Smooth muscle cell (in vitro differentiated cells): ENCODE measurements around the gene FLACC1. TPM values are rescaled to one million over a fixed set of nuclear protein-coding genes. Genes with fewer than 3 reads are reported as not detected.
"Not testable (repeated sequence)": the region's sequence is repeated elsewhere in the genome, so short reads cannot be mapped to it uniquely, and the experiment has no call there.

ENCODE experiments used
- DNase-seq: peaks from one replicate; lab custom pipeline; 2025; ENCODE audit not compliant: unreplicated experiment; lab: John Stamatoyannopoulos, UW
- H2AFZ ChIP-seq: fragments of 200-600 bp; sonication (generic); 2 replicates; pipeline ENCODE4 v1.6.0; 2016; ENCODE audit warnings: antibody characterized with exemption, low read depth, mild to moderate bottlenecking
- H3F3A ChIP-seq: fragments of 200-600 bp; sonication (generic); 2 replicates; pipeline ENCODE4 v1.6.0; 2017; ENCODE audit warnings: antibody characterized with exemption, low read depth
- H3K27ac ChIP-seq: fragments of 200-600 bp; sonication (generic); 2 replicates; pipeline ENCODE4 v1.5.1; 2016; ENCODE audit warnings: low read depth, mild to moderate bottlenecking
- H3K27me3 ChIP-seq: fragments of 200-600 bp; sonication (generic); 2 replicates; pipeline ENCODE4 v1.6.1; 2016; ENCODE audit warnings: low read depth, mild to moderate bottlenecking
- H3K36me3 ChIP-seq: fragments of 200-600 bp; sonication (generic); 2 replicates; pipeline ENCODE4 v1.5.1; 2016; ENCODE audit warnings: low read depth
- H3K4me1 ChIP-seq: fragments of 200-600 bp; sonication (generic); 2 replicates; pipeline ENCODE4 v1.5.1; 2016; ENCODE audit warnings: low read depth
- H3K4me2 ChIP-seq: fragments of 200-600 bp; sonication (generic); 2 replicates; pipeline ENCODE4 v1.6.0; 2016; ENCODE audit warnings: mild to moderate bottlenecking
- H3K4me3 ChIP-seq: fragments of 200-600 bp; sonication (generic); 2 replicates; pipeline ENCODE4 v1.5.1; 2016; ENCODE audit warnings: mild to moderate bottlenecking
- H3K79me2 ChIP-seq: fragments of 200-600 bp; sonication (generic); 2 replicates; pipeline ENCODE4 v1.6.0; 2016; ENCODE audit warnings: low read depth, mild to moderate bottlenecking
- H3K9ac ChIP-seq: fragments of 200-600 bp; sonication (generic); 2 replicates; pipeline ENCODE4 v1.6.0; 2016; ENCODE audit warnings: low read depth
- H3K9me3 ChIP-seq: fragments of 200-600 bp; sonication (generic); replicated peaks from 2 replicates; pipeline ENCODE4 v1.5.1; 2016; ENCODE audit warnings: low read depth
- H4K20me1 ChIP-seq: fragments of 200-600 bp; sonication (generic); 2 replicates; pipeline ENCODE4 v1.6.0; 2016; ENCODE audit warnings: low read depth
- WGBS: methylation state at CpG from one replicate; pipeline ENCODE4 v1.1.7; 2016; ENCODE audit warnings: low lambda C conversion rate; 5-methylcytosine and 5-hydroxymethylcytosine counted together
- polyA plus RNA-seq: library from polyadenylated mRNA; unstranded; fragments of >200 nt; fragmentation: Nextera tagmentation; extraction: Ambion mirVana; gene quantifications from 2 replicates; pipeline ENCODE4 v1.2.1, GENCODE V29; 2016
- total RNA-seq: library from RNA; depleted of rRNA; stranded (reverse); fragments of >200 nt; gene quantifications from 2 replicates; pipeline ENCODE4 v1.2.3, GENCODE V29; 2014
- TF ChIP-seq, protein P1 (sequence below): fragments of 200-600 bp; sonication (generic); IDR thresholded peaks from 2 replicates; pipeline ENCODE4 v1.5.1; 2017; ENCODE audit warnings: borderline replicate concordance, mild to moderate bottlenecking, antibody characterized with exemption; ENCODE audit not compliant: insufficient read depth, poor library complexity, severe bottlenecking

The FLACC1 gene
- total and polyA plus RNA-seq, 2 experiments from 2014 or later, result 0.76 TPM; not detected in 1

- Histone ChIP-seq H3K4me2 (no peak overlapping the region), H4K20me1 (no peaks in the 10 kb centered on the region), H3K4me1 (no peaks in the 10 kb centered on the region), H3K4me3 (no peak overlapping the region), H3K27ac (peak overlapping the region; percentile 81), H3K9ac (no peak overlapping the region), H3F3A (no peaks in the 10 kb centered on the region), H3K79me2 (no peaks in the 10 kb centered on the region), H3K36me3 (peaks cover 14% of the 10 kb centered on the region), H3K27me3 (no peaks in the 10 kb centered on the region), H2AFZ (no peak overlapping the region), H3K9me3 (no peaks in the 10 kb centered on the region)
- 98% methylated on average over 3 of the region's 3 CpGs for WGBS
- TF ChIP-seq, protein P1, sequence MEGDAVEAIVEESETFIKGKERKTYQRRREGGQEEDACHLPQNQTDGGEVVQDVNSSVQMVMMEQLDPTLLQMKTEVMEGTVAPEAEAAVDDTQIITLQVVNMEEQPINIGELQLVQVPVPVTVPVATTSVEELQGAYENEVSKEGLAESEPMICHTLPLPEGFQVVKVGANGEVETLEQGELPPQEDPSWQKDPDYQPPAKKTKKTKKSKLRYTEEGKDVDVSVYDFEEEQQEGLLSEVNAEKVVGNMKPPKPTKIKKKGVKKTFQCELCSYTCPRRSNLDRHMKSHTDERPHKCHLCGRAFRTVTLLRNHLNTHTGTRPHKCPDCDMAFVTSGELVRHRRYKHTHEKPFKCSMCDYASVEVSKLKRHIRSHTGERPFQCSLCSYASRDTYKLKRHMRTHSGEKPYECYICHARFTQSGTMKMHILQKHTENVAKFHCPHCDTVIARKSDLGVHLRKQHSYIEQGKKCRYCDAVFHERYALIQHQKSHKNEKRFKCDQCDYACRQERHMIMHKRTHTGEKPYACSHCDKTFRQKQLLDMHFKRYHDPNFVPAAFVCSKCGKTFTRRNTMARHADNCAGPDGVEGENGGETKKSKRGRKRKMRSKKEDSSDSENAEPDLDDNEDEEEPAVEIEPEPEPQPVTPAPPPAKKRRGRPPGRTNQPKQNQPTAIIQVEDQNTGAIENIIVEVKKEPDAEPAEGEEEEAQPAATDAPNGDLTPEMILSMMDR, result no peak
- DNase-seq, result no peak
These were observed 20.1 kb upstream of the FLACC1 start for GRCh38 chr2:201377218-201377617.

DNA sequence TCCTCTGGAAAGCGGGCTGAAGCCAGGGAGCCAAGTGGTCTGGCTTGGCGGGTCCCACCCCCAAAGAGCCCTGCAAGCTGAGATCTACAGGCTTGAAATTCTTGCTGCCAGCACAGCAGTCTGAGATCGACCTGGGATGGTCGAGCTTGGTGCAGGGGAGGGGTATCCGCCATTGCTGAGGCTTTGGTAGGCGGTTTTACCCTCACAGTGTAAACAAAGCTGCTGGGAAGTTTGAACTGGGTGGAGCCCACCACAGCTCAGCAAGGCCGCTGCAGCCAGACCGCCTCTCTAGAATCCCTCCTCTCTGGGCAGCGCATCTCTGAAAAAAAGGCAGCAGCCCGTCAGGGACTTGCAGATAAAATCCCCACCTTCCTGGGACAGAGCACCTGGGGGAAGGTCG lies 12.6 kb upstream of the FLACC1 start:
- DNase-seq, result no peak
- Histone ChIP-seq H3K4me3 (no peak overlapping the region), H2AFZ (no peak overlapping the region), H3K27me3 (no peaks in the 10 kb centered on the region), H3K36me3 (no peaks in the 10 kb centered on the region), H3K9me3 (peaks cover 2% of the 10 kb centered on the region), H3K4me1 (no peaks in the 10 kb centered on the region), H3K4me2 (no peak overlapping the region), H3K27ac (no peak overlapping the region), H3K79me2 (no peaks in the 10 kb centered on the region), H3F3A (no peaks in the 10 kb centered on the region), H3K9ac (no peak overlapping the region), H4K20me1 (no peaks in the 10 kb centered on the region)
- 89% methylated on average over 11 of the region's 11 CpGs for WGBS
- TF ChIP-seq, protein P1, result no peak

GRCh38 chr2:201369318-201369717 lies 12.2 kb upstream of the FLACC1 start:
- H3F3A ChIP-seq, H3K36me3 ChIP-seq, H3K9ac ChIP-seq, H3K9me3 ChIP-seq, DNase-seq, H4K20me1 ChIP-seq, H2AFZ ChIP-seq, H3K27ac ChIP-seq, H3K79me2 ChIP-seq, H3K4me2 ChIP-seq, H3K4me3 ChIP-seq, H3K27me3 ChIP-seq, H3K4me1 ChIP-seq: not testable (repeated sequence)
- 95% methylated on average over 8 of the region's 8 CpGs for WGBS

- Histone ChIP-seq H4K20me1 (no peaks in the 10 kb centered on the region), H2AFZ (no peak overlapping the region), H3K4me3 (no peak overlapping the region), H3K36me3 (no peaks in the 10 kb centered on the region), H3K79me2 (no peaks in the 10 kb centered on the region), H3K4me2 (no peak overlapping the region), H3K4me1 (no peaks in the 10 kb centered on the region), H3K9me3 (peaks cover 2% of the 10 kb centered on the region), H3K9ac (no peak overlapping the region), H3F3A (no peaks in the 10 kb centered on the region), H3K27me3 (no peaks in the 10 kb centered on the region), H3K27ac (no peak overlapping the region)
- DNase-seq, result no peak
- TF ChIP-seq, protein P1, result no peak
These were observed 9.0 kb upstream of the FLACC1 start for GRCh38 chr2:201366146-201366545.
